NOMO-1 treated with dmso at 0.1 percent for 144 hours (cell line): ENCODE results near the gene MUL1.

ENCODE experiments used
- DNase-seq: peaks from one replicate; lab custom pipeline; 2025; ENCODE audit not compliant: unreplicated experiment; lab: John Stamatoyannopoulos, UW

Gene MUL1

GRCh38 chr1:20472860-20473711 lies 34.9 kb downstream of the MUL1 start:
- no peak for DNase-seq

GRCh38 chr1:20472121-20472520 lies 35.8 kb downstream of the MUL1 start:
- DNase-seq, result no peak

GRCh38 chr1:20470194-20470593 lies 37.8 kb downstream of the MUL1 start:
- DNase-seq, result no peak

GRCh38 chr1:20469406-20470076 lies 38.4 kb downstream of the MUL1 start:
- no peak for DNase-seq

GRCh38 chr1:20466273-20466672 lies 41.7 kb downstream of the MUL1 start:
- no peak for DNase-seq

GRCh38 chr1:20465187-20465586 lies 42.8 kb downstream of the MUL1 start:
- no peak for DNase-seq

GRCh38 chr1:20463502-20463901 lies 44.4 kb downstream of the MUL1 start:
- DNase-seq, result no peak

GRCh38 chr1:20462397-20462796 lies 45.6 kb downstream of the MUL1 start:
- DNase-seq, result no peak

GRCh38 chr1:20458717-20459116 lies 49.2 kb downstream of the MUL1 start:
- no peak for DNase-seq

- DNase-seq, result no peak
Observed at GRCh38 chr1:20454004-20454403, 53.9 kb downstream of the MUL1 start.

- no peak for DNase-seq
Observed at GRCh38 chr1:20449735-20450311, 58.1 kb downstream of the MUL1 start.
